Tongue (tissue), 2 donors: Measurements from ENCODE around the gene KLLN. TPM values are rescaled to one million over a fixed set of nuclear protein-coding genes. Genes with fewer than 3 reads are reported as not detected.
A peak's percentile ranks its signal among the peaks of the same experiment; 100 is the strongest.
"Not testable (repeated sequence)": the region's sequence is repeated elsewhere in the genome, so short reads cannot be mapped to it uniquely, and the experiment has no call there.

ENCODE experiments used
- DNase-seq: peaks from one replicate; pipeline ENCODE4 v3.0.0-alpha.2; 2015
- total RNA-seq: library from RNA; depleted of rRNA; stranded (reverse); fragments of >200 nt; gene quantifications from one replicate; pipeline ENCODE4 v1.2.3, GENCODE V29; 2014

The KLLN gene
- total RNA-seq, 1 donor from 2014 or later = 0.10 TPM

- DNase-seq = peak; percentile 15
Observed at GRCh38 chr10:87866412-87866974, 3.2 kb upstream of the KLLN start.

GRCh38 chr10:87865241-87865881, 2.0 kb upstream of the KLLN start:
- DNase-seq = peak; percentile 37

- DNase-seq = peak; percentile 54
Observed at GRCh38 chr10:87864496-87865059, 1.2 kb upstream of the KLLN start.

- DNase-seq = not testable (repeated sequence)
Observed at GRCh38 chr10:87863951-87864495, 690 bp upstream of the KLLN start.

DNA sequence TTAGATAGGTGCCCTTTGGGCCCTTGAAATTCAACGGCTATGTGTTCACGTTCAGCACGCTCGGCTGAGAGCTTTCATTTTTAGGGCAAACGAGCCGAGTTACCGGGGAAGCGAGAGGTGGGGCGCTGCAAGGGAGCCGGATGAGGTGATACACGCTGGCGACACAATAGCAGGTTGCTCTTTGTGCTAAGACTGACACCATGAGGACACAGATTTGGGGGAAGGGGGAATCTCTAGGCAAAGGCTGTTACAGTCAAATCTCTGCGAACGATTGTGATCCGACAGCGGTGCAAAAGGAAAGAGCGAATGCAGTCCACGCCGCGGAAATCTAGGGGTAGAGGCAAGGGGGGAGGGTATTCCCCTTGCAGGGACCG, 667 bp downstream of the KLLN start:
- DNase-seq = no peak

- peak; percentile 98 for DNase-seq
Observed at GRCh38 chr10:87861953-87862678, 1.2 kb downstream of the KLLN start.

- peak; percentile 61 for DNase-seq
Observed at GRCh38 chr10:87861566-87861952, 1.8 kb downstream of the KLLN start.

DNA sequence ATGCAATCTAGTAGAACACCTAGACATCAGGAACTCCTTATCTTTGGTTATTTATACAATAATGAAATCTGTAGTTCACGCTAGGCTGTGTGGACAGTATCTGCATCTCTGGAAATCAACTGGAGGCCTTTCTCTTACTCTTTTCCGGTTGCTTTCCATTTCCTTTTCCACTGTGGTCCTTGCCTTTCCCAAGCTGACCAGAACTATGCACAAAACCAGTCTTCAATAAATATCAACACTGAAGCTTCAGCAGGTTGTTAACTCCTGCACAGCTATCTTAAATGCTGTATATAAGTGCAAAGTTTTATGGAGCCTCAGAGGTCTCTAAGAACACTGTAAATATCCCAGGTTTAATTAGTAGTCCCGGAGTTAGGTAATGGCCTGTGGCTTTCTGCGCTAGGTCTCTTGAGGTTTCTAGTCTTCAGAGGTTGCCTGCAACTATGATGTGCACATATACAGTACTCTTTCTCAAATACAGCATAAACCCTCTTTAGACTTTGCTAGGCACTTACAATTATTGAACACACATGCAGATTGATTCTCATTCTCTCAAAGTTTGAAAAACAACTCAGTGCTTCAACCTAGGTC, 2.4 kb downstream of the KLLN start:
- no peak for DNase-seq

GRCh38 chr10:87860156-87860795, 3.1 kb downstream of the KLLN start:
- peak; percentile 61 for DNase-seq

DNA sequence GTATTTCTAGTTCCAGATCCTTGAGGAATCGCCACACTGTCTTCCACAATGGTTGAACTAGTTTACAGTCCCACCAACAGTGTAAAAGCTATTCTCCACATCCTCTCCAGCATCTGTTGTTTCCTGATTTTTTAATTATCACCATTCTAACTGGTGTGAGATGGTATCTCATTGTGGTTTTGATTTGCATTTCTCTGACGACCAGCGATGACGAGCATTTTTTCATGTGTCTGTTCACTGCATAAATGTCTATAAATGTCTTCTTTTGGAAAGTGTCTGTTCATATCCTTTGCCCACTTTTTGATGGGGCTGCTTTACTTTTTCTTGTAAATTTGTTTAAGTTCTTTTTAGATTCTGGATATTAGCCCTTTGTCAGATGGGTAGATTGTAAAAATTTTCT, 7.7 kb downstream of the KLLN start:
- not testable (repeated sequence) for DNase-seq

- not testable (repeated sequence) for DNase-seq
Observed at GRCh38 chr10:87855247-87855646, 8.1 kb downstream of the KLLN start.

GRCh38 chr10:87852089-87852488, 11.2 kb downstream of the KLLN start:
- no peak for DNase-seq

DNA sequence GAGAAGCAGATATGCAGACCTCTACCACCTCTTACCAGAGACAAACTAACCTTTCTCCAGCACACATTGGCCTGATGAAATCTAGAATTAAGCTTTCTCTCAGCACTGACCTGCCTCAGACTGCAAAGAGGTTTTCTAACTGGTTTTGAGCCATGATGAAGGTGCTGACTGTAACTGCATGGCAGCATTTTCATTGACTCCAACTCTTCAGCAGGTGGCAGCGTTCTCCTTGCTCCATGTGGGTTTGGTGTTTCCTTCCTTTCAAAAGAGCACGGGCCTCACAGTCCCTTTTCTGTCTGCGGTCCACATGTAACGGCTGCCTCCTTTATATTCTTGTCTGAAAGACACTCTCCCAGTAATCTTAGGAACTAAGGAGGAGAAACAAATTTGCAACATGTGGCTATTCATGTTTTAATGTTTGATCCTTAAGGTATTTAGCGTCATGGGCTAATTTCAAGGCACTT, 12.6 kb downstream of the KLLN start:
- peak; percentile 79 for DNase-seq

DNA sequence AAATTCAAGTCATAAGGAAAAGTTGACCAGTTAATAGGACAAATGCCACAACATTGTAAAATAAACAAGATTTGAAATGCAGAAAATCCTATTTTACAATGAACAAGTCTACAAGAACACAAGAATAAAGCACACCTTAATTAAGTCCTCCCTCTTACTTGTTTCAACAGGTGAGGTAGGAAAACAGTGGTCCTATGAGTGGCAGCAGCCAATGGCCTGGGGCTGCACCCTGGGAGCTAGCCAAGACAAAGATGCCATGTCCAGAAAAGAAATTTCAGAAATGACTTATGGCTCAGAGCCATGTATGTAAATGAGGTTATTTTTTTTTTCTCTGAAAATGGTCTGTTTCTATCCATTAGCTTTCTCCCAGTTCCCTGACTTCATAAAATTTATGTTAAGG, 14.3 kb downstream of the KLLN start:
- no peak for DNase-seq

GRCh38 chr10:87847550-87847949, 15.8 kb downstream of the KLLN start:
- DNase-seq = no peak

DNA sequence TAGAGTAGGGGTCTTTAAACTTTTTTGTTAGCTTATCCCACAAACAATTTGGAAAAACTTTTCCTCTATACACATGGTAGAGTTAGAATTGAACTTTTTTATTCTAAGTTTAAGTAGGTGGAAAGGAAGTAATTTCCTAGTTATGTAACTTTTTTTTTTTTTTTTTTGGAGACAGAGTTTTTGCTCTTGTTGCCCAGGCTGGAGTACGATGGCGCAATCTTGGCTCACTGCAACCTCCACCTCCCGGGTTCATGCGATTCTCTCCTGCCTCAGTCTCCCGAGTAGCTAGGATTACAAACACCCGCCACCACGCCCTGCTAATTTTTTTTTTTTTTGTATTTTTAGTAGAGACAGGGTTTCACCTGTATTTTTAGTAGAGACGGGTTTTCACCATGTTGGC, 16.6 kb downstream of the KLLN start:
- not testable (repeated sequence) for DNase-seq

DNA sequence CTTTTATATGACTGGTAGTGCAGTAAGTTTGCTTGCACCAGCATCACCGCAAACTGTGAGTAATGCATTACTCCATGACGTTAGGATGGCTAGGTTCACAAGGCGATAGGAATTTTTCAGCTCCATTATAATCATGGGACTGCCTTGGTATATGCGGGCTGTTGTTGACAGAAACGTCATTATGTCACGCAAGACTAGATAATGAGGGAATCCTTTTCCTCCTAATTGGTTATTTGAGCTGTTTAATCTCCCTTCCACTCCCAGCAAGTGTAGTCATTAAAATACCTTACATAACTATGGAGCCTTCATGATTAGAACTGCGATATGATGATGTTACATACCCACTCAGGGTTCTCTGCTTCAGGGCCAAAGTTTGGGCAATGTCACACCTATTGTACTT, 17.3 kb downstream of the KLLN start:
- DNase-seq = no peak

- no peak for DNase-seq
Observed at GRCh38 chr10:87845624-87845998, 17.7 kb downstream of the KLLN start.

DNA sequence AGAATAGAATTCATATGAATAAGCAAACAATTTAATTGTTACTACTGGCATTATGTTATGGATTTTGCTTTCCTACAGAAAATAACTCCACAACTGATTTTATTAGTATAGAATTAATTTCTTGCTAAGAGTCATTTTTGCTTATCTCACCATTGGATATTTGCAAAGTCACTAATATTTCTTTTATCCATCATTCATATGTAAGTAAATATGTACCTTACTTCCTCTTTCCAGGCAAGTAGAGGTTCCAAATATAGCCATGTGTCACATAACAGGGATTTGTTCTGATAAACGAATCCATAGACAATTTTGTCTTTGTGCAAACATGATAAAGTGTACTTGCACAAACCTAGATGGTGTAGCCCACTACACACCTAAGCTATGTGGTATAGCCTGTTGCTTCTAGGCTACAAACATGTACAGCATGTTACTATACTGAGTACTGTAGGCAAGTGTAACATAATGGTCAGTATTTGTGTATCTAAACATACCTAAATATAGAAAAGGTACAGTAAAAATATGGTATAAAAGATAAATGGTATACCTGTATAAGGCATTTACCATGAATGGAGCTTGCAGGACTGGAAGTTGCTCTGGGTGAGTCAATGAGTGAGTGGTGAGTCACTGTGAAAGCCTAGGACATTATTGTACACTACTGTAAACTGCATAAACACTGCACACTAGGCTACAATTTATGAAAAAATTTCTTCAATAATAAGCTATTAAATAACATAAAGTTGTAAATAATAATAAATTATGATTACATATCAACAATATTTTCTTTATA, 18.3 kb downstream of the KLLN start:
- DNase-seq = no peak

DNA sequence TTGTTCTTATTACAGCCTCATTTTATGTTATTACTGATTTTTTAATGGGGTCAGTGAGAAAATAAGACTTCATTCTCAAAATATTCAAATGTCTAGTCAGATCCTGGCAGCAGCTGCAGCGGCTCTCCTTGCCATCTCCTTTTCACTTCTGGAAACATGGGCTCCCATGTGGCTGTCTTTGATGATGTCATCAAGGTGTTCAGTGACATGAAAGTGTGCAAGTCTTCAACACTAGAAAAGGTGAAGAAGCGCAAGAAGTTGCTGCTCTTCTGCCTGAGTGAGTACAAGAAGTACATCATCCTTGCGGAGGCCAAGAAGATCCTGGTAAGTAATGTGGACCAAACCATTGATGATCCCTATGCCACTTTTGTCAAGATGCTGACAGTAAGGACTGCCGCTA, 19.6 kb downstream of the KLLN start:
- DNase-seq = no peak

- no peak for DNase-seq
Observed at GRCh38 chr10:87842776-87843497, 20.4 kb downstream of the KLLN start.
